ENCODE results near the gene EFCAB14. TPM values are rescaled to one million over a fixed set of nuclear protein-coding genes. Genes with fewer than 3 reads are reported as not detected.
"Not testable (repeated sequence)": the region's sequence is repeated elsewhere in the genome, so short reads cannot be mapped to it uniquely, and the experiment has no call there.

Gene EFCAB14
- total RNA-seq, 6 donors from 2014 or later = 100 to 171 (median 115) TPM

DNA sequence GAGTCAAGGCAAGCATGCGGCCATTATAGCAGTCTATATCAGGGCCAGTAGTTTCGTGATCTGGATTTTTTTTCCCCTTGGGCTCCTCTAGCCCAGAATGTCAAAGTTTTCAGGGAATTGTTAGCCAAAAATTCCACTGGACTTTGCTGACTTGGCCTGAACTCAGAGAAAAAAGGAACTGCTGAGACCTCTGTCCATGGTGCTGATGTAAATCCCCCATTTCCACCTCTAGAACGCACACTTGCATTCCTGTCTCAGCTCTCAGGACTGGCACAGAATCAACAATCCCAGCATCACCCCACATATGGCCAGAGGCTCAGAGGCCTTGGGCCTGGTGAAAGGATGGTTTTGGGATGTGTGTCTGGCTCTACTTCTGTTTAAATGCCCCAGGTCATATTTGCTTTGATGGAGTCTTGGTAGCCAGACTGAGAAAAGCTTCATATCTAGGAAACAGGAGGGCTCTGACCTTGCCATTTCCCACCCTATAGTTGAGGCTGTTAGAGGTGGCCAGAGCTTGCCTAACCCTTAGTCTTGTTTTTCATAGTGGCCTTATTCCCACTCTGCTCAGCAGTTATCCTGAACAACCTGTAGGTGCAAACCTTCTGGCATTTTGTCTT lies 16.9 kb upstream of the EFCAB14 start:
- Histone ChIP-seq H3K4me1 (no peaks in the 10 kb centered on the region), H3K9me3 (no peaks in the 10 kb centered on the region), H3K4me3 (no peak overlapping the region), H3K27ac (no peak overlapping the region), H3K27me3 (no peaks in the 10 kb centered on the region), H3K36me3 (no peaks in the 10 kb centered on the region)
- TF ChIP-seq CTCF (IDR thresholded peaks at IDR 0.05) (peak in 1 of 6 experiments; percentile 18), EP300 (IDR thresholded peaks at IDR 0.05) (no peak)
- DNase-seq (no peak), ATAC-seq (ENCODE audit: low FRiP score in 2 of 2) (peak; percentile 77 to 87)
- WGBS, 2 donors = 5 to 12% methylated on average over 3 of the region's 3 CpGs

GRCh38 chr1:46728327-46728873 lies 9.5 kb upstream of the EFCAB14 start:
- H3K27ac ChIP-seq; H3K4me1 ChIP-seq; H3K9me3 ChIP-seq; H3K27me3 ChIP-seq; DNase-seq; ATAC-seq (ENCODE audit: low FRiP score in 2 of 2); H3K4me3 ChIP-seq; H3K36me3 ChIP-seq: not testable (repeated sequence)
- 22 to 40% methylated on average over 1 to 6 of the region's 6 CpGs for WGBS, 2 donors

GRCh38 chr1:46725736-46726108 lies 6.8 kb upstream of the EFCAB14 start:
- H3K27ac ChIP-seq = no peak overlapping the region
- no peak for ATAC-seq (ENCODE audit: low FRiP score in 2 of 2)
- no peaks in the 10 kb centered on the region for H3K27me3 ChIP-seq
- no peaks in the 10 kb centered on the region for H3K36me3 ChIP-seq
- TF ChIP-seq POLR2AphosphoS5 (IDR thresholded peaks at IDR 0.05) (no peak), EP300 (IDR thresholded peaks at IDR 0.05) (no peak)
- 55 to 68% methylated on average over 3 of the region's 3 CpGs for WGBS, 2 donors
- no peak overlapping the region for H3K4me3 ChIP-seq
- peaks cover 4 to 9% (median 8%) of the 10 kb centered on the region in 4 donors for H3K4me1 ChIP-seq
- no peaks in the 10 kb centered on the region for H3K9me3 ChIP-seq
- no peak for DNase-seq

- DNase-seq = peak in 1 of 2 donors; percentile 79
Measured at GRCh38 chr1:46724991-46725735, 6.2 kb upstream of the EFCAB14 start.

DNA sequence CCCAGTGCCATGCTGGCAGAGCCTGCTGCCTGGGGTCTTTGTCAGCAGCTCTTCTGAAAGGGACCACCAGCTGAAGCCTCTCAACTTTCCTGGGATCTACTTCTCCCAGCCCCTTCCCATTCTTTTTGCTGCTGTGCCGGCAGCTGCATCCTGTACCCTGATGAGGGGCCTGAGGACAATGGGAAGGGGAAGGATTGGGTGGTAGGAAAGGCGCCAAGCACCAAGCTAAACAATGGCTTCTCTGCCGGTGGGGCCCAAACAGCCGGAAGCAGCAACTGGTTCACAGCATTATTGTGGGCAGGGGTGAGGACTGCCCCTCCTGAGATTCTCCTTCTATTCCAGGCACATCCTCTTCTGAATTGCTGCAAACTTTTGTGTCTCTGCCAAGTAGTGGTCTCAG lies 5.0 kb upstream of the EFCAB14 start:
- TF ChIP-seq POLR2AphosphoS5 (IDR thresholded peaks at IDR 0.05) (no peak), POLR2A (IDR thresholded peaks at IDR 0.05) (no peak), EP300 (IDR thresholded peaks at IDR 0.05) (no peak), CTCF (IDR thresholded peaks at IDR 0.05) (no peak)
- DNase-seq (no peak), ATAC-seq (ENCODE audit: low FRiP score in 2 of 2) (no peak)
- WGBS, 2 donors = 82 to 91% methylated on average over 3 to 4 of the region's 4 CpGs
- H3K4me1 ChIP-seq = peaks cover 9 to 20% (median 18%) of the 10 kb centered on the region in 4 donors
- H3K27me3 ChIP-seq = no peaks in the 10 kb centered on the region
- no peaks in the 10 kb centered on the region for H3K36me3 ChIP-seq
- H3K9me3 ChIP-seq = no peaks in the 10 kb centered on the region
- H3K4me3 ChIP-seq = no peak overlapping the region
- H3K27ac ChIP-seq = no peak overlapping the region

More at GRCh38 chr1:46724991-46725735, 6.2 kb upstream of the EFCAB14 start:
- H3K36me3 ChIP-seq = no peaks in the 10 kb centered on the region
- WGBS, 2 donors = 17 to 22% methylated on average over 7 of the region's 7 CpGs
- H3K9me3 ChIP-seq = no peaks in the 10 kb centered on the region
- H3K27me3 ChIP-seq = no peaks in the 10 kb centered on the region
- H3K4me1 ChIP-seq = peaks cover 4 to 11% (median 8%) of the 10 kb centered on the region in 4 donors
- ATAC-seq (ENCODE audit: low FRiP score in 2 of 2) = peak; percentile 93 to 94
- H3K4me3 ChIP-seq = no peak overlapping the region
- no peak for TF ChIP-seq POLR2A (IDR thresholded peaks at IDR 0.05)
- no peak for TF ChIP-seq EP300 (IDR thresholded peaks at IDR 0.05)
- TF ChIP-seq CTCF (IDR thresholded peaks at IDR 0.05) = peak; percentile 69 to 87 (median 80)
- TF ChIP-seq POLR2AphosphoS5 (IDR thresholded peaks at IDR 0.05) = no peak
- H3K27ac ChIP-seq = no peak overlapping the region

Data from upper lobe of left lung (tissue), 6 donors.